ENCODE measurements around the gene INF2.
A peak's percentile ranks its signal among the peaks of the same experiment; 100 is the strongest.

INF2 gene

GRCh38 chr14:104676694-104677511 is 12.5 kb upstream of the INF2 start:
- DNase-seq (ENCODE audit: low read depth), result no peak

- DNase-seq (ENCODE audit: low read depth), result peak; percentile 46
Observed at GRCh38 chr14:104677512-104678332, 11.7 kb upstream of the INF2 start.

- DNase-seq (ENCODE audit: low read depth), result no peak
Observed at GRCh38 chr14:104678346-104678745, 11.1 kb upstream of the INF2 start.

GRCh38 chr14:104678901-104679705 is 10.3 kb upstream of the INF2 start:
- no peak for DNase-seq (ENCODE audit: low read depth)

- no peak for DNase-seq (ENCODE audit: low read depth)
Observed at GRCh38 chr14:104680056-104680805, 9.2 kb upstream of the INF2 start.

GRCh38 chr14:104680806-104681688 is 8.4 kb upstream of the INF2 start:
- DNase-seq (ENCODE audit: low read depth), result no peak

GRCh38 chr14:104681689-104682074 is 7.7 kb upstream of the INF2 start:
- no peak for DNase-seq (ENCODE audit: low read depth)

- DNase-seq (ENCODE audit: low read depth), result no peak
Observed at GRCh38 chr14:104682107-104682593, 7.3 kb upstream of the INF2 start.

GRCh38 chr14:104683653-104684448 is 5.6 kb upstream of the INF2 start:
- DNase-seq (ENCODE audit: low read depth), result no peak

GRCh38 chr14:104684449-104684821 is 5.0 kb upstream of the INF2 start:
- no peak for DNase-seq (ENCODE audit: low read depth)

- DNase-seq (ENCODE audit: low read depth), result no peak
Observed at GRCh38 chr14:104685216-104685997, 4.0 kb upstream of the INF2 start.

- DNase-seq (ENCODE audit: low read depth), result no peak
Observed at GRCh38 chr14:104685998-104686610, 3.3 kb upstream of the INF2 start.

- DNase-seq (ENCODE audit: low read depth), result no peak
Observed at GRCh38 chr14:104686624-104687517, 2.5 kb upstream of the INF2 start.

GRCh38 chr14:104687601-104688504 is 1.6 kb upstream of the INF2 start:
- no peak for DNase-seq (ENCODE audit: low read depth)

GRCh38 chr14:104688505-104689108 is 811 bp upstream of the INF2 start:
- DNase-seq (ENCODE audit: low read depth), result no peak

All from activated T-helper 1 cell treated with Interleukin-2 at 50 U/mL for 16 hours (primary cell).